SK-N-MC (cell line): ENCODE results near the gene KCNT2.
"Not testable (repeated sequence)": the region's sequence is repeated elsewhere in the genome, so short reads cannot be mapped to it uniquely, and the experiment has no call there.

Experiments used
- DNase-seq: peaks from one replicate; pipeline ENCODE4 v3.0.0-alpha.2; 2011; ENCODE audit warnings: low read depth, low spot score
- H3K27ac ChIP-seq: fragments of 200-600 bp; sonication (generic); 2 replicates; pipeline ENCODE4 v1.5.1; 2016; ENCODE audit warnings: mixed run types
- H3K36me3 ChIP-seq: fragments of 200-600 bp; sonication (generic); 2 replicates; pipeline ENCODE4 v1.6.1; 2017; ENCODE audit warnings: antibody characterized with exemption, low read length, mixed read lengths; ENCODE audit not compliant: insufficient read depth
- H3K4me3 ChIP-seq: fragments of 200-600 bp; sonication (generic); 2 replicates; pipeline ENCODE4 v1.5.1; 2016
- H3K9ac ChIP-seq: fragments of 200-600 bp; sonication (generic); 2 replicates; pipeline ENCODE4 v1.8.0; 2017; ENCODE audit warnings: mixed run types, mixed read lengths; ENCODE audit not compliant: insufficient read length
- H3K9me3 ChIP-seq: fragments of 200-600 bp; sonication (generic); 2 replicates; pipeline ENCODE4 v1.6.1; 2017; ENCODE audit warnings: low read depth, mild to moderate bottlenecking, antibody characterized with exemption, low read length, moderate library complexity, mixed read lengths
- EZH2 ChIP-seq: fragments of 200-600 bp; sonication (generic); IDR thresholded peaks from one replicate; pipeline ENCODE4 v1.6.1; 2017; ENCODE audit warnings: antibody characterized with exemption
- FOXP2 ChIP-seq: optimal IDR thresholded peaks from 2 replicates; pipeline ENCODE3; 2011; ENCODE audit warnings: mild to moderate bottlenecking, moderate library complexity; ENCODE audit not compliant: insufficient read depth; ENCODE audit errors: extremely low read length, control extremely low read depth
- POLR2AphosphoS5 ChIP-seq: IDR thresholded peaks from 2 replicates; pipeline ENCODE4 v1.6.1; 2012; ENCODE audit warnings: mild to moderate bottlenecking, low read depth, low read length, borderline replicate concordance

Gene KCNT2

DNA sequence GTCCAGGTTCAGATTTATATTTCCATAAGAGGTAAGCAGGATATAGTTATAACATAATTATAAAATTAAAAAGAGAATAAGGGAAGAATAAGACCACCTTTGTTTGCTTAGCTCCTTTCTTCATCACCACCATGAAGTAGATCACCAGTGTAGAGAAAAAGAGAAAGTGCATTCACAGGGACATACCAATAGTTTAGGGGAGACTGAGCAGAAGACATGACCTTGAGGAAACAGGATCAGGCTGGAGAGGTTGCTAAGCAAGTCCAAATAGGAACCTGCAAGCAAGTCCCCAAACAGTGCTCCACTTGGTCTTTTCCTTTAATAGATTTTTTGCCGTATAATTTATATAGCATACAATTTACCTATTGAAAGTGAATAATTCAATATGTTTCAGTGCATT is 63.0 kb downstream of the KCNT2 start:
- H3K36me3 ChIP-seq: no peaks in the 10 kb centered on the region
- no peaks in the 10 kb centered on the region for H3K9me3 ChIP-seq
- no peak overlapping the region for H3K27ac ChIP-seq
- no peak for DNase-seq
- H3K9ac ChIP-seq: no peak overlapping the region
- TF ChIP-seq EZH2: no peak
- TF ChIP-seq POLR2AphosphoS5: no peak
- no peak for TF ChIP-seq FOXP2
- H3K4me3 ChIP-seq: no peak overlapping the region

DNA sequence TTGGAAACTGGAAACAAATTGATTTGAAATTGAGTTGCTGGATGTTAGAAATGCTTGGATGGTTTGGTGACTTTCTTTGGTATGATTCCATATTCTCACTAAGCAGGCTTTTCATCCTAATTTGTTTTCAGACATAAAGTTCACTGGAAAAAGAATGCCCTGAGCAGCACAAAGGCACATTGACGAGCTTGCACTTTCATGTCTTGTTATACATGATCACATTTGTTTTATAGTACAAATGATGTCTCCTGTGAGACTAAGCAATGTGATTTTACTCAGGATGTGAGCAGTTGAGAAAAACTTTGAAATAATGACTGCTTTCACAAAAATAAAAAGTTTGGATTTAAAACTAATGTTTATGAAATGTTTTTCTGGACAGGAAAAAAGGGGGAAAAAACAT is 63.6 kb downstream of the KCNT2 start:
- no peak for DNase-seq
- no peaks in the 10 kb centered on the region for H3K9me3 ChIP-seq
- TF ChIP-seq FOXP2 (no peak), EZH2 (no peak), POLR2AphosphoS5 (no peak)
- no peak overlapping the region for H3K4me3 ChIP-seq
- no peaks in the 10 kb centered on the region for H3K36me3 ChIP-seq
- H3K27ac ChIP-seq: no peak overlapping the region
- H3K9ac ChIP-seq: peak overlapping the region; percentile 15

DNA sequence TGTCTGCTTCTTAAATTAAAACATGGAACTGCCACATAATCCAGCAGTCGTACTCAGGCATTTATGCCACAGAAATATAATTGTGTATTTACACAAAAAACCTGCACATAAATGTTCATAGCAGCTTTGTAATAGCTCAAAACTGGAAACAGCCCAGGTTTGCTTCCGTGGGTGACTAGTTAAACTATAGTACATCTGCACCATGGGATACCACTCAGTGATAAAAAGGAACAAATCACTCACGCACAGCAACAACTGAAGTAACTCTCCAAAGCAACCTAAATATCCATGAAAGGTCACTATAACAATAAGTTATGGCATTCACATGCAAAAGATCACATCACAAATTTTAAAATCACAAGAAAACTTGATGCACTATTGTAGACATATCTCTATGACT is 64.4 kb downstream of the KCNT2 start:
- Histone ChIP-seq H3K36me3 (no peaks in the 10 kb centered on the region), H3K9ac (no peak overlapping the region), H3K9me3 (no peaks in the 10 kb centered on the region), H3K27ac (no peak overlapping the region), H3K4me3 (no peak overlapping the region)
- DNase-seq: no peak
- TF ChIP-seq POLR2AphosphoS5 (no peak), EZH2 (no peak), FOXP2 (no peak)

DNA sequence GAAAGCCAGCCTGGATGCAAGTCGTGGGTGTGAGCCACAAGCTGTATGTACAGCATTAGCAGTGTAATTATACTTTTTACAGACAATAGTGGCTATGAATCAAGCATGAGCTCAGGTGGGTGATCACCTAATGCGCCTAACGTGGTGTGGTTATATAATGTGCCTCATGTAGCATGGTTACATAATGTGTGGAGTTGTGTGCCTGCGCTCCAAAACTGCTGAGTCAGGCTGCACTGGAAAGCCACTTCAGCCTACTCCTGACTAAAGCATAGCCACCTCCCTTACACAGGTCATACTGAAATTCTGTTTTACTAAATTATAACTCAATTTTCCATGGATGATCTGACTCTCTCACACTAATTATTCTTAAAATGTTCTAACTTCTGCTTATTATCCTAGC is 69.8 kb downstream of the KCNT2 start:
- no peak overlapping the region for H3K4me3 ChIP-seq
- no peak for DNase-seq
- no peaks in the 10 kb centered on the region for H3K36me3 ChIP-seq
- peaks cover under 1% of the 10 kb centered on the region; the same call in 1 of the 2 replicates for H3K9me3 ChIP-seq
- TF ChIP-seq POLR2AphosphoS5 (no peak), EZH2 (no peak), FOXP2 (no peak)
- no peak overlapping the region for H3K27ac ChIP-seq
- no peak overlapping the region for H3K9ac ChIP-seq

DNA sequence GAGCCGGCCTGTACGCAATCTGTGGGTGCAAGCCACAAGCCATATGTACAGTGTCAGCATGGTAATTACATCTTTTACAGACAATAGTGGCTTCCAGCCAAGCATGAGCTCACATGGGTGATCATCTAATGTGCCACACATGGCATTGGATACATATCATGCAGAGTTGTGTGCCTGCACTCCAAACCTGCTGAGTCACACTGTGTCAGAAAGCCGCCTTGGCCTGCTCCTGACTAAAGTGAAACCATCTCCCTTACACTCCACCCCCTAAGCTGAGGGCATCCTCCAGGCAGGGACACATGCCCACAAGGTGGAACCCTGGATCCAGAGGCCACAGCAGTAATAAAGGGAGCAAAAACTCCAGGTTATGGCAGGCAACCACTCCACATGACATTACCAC is 72.5 kb downstream of the KCNT2 start:
- DNase-seq: no peak
- H3K9me3 ChIP-seq: peaks cover 4% of the 10 kb centered on the region; the same call in 1 of the 2 replicates
- H3K9ac ChIP-seq: no peak overlapping the region

DNA sequence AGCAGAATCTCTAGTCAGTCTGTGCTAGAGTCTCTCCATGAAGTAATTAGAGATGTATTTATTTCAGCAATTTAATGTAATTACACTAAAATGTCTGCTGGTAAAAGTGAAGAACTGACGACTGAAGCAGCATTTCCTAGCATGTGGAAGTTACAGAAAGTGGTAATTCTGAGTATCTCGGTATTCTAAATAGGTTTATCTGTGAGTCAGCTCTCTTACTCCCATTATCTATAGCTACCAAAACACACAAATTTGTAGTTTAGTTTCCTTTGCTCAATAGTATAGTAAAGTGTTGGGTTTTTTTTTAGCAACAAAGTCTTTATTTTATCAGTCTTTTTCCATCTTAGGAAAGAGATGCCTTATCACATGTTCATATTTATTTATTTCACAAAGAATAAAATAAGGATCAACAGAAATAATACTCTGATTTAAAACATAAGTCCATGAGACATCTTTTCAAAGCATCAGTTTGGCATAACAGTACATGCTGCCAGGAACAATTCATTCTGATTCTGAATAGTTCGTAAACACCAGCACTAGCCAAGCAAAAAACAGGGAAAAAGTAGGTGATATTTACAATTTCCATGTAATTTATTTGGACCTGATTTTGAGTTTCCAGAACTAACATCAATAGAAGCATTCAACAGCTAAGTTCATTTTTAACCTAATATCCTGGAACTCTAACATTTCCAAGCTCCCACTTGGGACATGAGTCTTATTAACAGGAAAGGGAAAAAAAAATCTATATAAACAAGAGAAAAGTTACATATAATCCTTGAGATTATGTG is 76.3 kb downstream of the KCNT2 start:
- Histone ChIP-seq H3K27ac (no peak overlapping the region), H3K9me3 (peaks cover 4% of the 10 kb centered on the region; the same call in 1 of the 2 replicates), H3K36me3 (no peaks in the 10 kb centered on the region), H3K9ac (no peak overlapping the region), H3K4me3 (no peak overlapping the region)
- TF ChIP-seq FOXP2 (no peak), POLR2AphosphoS5 (no peak), EZH2 (no peak)
- DNase-seq: no peak

More for the DNA sequence above, 72.5 kb downstream of the KCNT2 start:
- no peaks in the 10 kb centered on the region for H3K36me3 ChIP-seq
- TF ChIP-seq FOXP2 (no peak), EZH2 (no peak), POLR2AphosphoS5 (no peak)
- H3K4me3 ChIP-seq: no peak overlapping the region
- H3K27ac ChIP-seq: no peak overlapping the region

DNA sequence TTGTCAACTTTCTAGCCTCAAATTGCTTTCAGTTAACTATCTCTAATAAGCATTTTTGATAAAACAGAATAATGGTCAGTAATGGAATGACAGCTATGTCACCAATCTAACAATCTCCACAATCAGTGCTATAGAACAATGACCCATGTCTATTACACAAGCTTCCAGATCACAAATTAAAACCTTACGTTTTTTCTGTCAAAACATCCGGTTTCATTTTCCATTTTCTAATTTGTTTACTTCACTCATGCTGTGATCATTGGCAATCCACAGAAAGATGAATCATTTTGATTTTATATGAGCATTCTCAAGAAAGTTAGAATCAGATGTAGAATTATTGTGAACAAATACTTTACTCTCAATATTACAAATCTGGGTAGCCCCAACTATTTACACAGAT is 80.3 kb downstream of the KCNT2 start:
- DNase-seq: no peak
- TF ChIP-seq EZH2 (no peak), POLR2AphosphoS5 (no peak), FOXP2 (no peak)
- H3K4me3 ChIP-seq: no peak overlapping the region
- H3K9me3 ChIP-seq: no peaks in the 10 kb centered on the region
- no peaks in the 10 kb centered on the region for H3K36me3 ChIP-seq
- no peak overlapping the region for H3K27ac ChIP-seq
- no peak overlapping the region for H3K9ac ChIP-seq

DNA sequence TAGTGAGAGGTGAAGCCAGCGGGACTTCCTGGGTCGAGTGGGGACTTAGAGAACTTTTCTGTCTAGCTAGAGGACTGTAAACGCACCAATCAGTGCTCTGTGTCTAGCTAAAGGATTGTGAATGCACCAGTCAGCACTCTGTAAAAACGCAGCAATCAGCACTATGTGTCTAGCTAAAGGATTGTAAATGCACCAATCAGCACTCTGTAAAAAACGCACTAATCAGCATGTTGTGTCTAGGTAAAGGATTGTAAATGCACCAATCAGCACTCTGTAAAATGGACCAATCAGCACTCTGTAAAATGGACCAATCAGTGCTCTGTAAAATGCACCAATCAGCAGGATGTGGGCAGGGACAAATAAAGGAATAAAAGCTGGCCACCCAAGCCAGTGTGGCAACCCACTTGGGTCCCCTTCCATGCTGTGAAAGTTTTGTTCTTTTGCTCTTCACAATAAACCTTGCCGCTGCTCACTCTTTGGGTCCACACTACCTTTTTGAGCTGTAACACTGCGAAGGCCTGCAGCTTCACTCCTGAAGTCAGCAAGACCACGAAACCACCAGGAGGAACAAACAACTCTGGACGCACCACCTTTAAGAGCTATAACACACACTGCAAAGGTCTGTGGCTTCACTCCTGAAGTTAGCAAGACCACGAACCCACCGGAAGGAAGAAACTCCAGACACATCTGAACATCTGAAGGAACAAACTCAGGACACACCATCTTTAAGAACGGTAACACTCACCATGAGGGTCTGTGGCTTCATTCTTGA is 85.5 kb downstream of the KCNT2 start:
- not testable (repeated sequence) for H3K9me3 ChIP-seq, H3K9ac ChIP-seq, H3K4me3 ChIP-seq, H3K27ac ChIP-seq, DNase-seq, H3K36me3 ChIP-seq
